Naive thymus-derived CD4-positive, alpha-beta T cell (primary cell): ENCODE results near the gene PTPN4. TPM values are rescaled to one million over a fixed set of nuclear protein-coding genes. Genes with fewer than 3 reads are reported as not detected.
A peak's percentile ranks its signal among the peaks of the same experiment; 100 is the strongest.

Experiments
- ATAC-seq: fragments of 150-1000 bp; cut with Tn5 transposase; 2 replicates; pipeline ENCODE4 v1.10.0; 2021; ENCODE audit warnings: mild to moderate bottlenecking, moderate library complexity
- CTCF ChIA-PET: fragments of 350-600 bp; sonication (Branson Sonifier 250); formaldehyde crosslinking; loops from one replicate; lab custom pipeline; 2021; ENCODE audit warnings: antibody characterized with exemption; lab: Charles Lee
- POLR2A ChIA-PET: fragments of 350-600 bp; sonication (Branson Sonifier 250); formaldehyde crosslinking; loops from one replicate; lab custom pipeline; 2021; ENCODE audit warnings: antibody characterized with exemption, inconsistent platforms; lab: Charles Lee
- DNase-seq, 9 donors: peaks; one replicate each; pipeline versions ENCODE4 v3.0.0 to v3.0.0-alpha.2; 2020 to 2022; ENCODE audit warnings: mixed read lengths in 1 of 9
- H3K27ac ChIP-seq: one replicate; pipeline ENCODE4 v1.7.0; 2013; ENCODE audit warnings: mild to moderate bottlenecking, low read depth, low read length, moderate library complexity
- H3K27me3 ChIP-seq, 2 donors: one replicate each; pipeline ENCODE4 v1.7.0; 2013; ENCODE audit warnings: low read length in 2 of 2, mild to moderate bottlenecking in 2 of 2, moderate library complexity in 2 of 2; ENCODE audit not compliant: control insufficient read depth in 2 of 2, insufficient read depth in 2 of 2
- H3K36me3 ChIP-seq, 3 experiments: 1 replicate in 2 of 3; 2 replicates in 1 of 3; pipeline ENCODE4 v1.7.0; 2013; ENCODE audit warnings: low read length in 3 of 3, mild to moderate bottlenecking in 3 of 3, moderate library complexity in 1 of 3; ENCODE audit not compliant: insufficient read depth in 3 of 3, control insufficient read depth in 2 of 3
- H3K4me1 ChIP-seq, 2 donors: one replicate each; pipeline ENCODE4 v1.7.0; 2013; ENCODE audit warnings: low read length in 2 of 2, mild to moderate bottlenecking in 2 of 2, moderate library complexity in 1 of 2; ENCODE audit not compliant: control insufficient read depth in 2 of 2, insufficient read depth in 2 of 2
- H3K4me3 ChIP-seq: 2 replicates; pipeline ENCODE4 v1.7.0; 2013; ENCODE audit warnings: mild to moderate bottlenecking, low read length
- H3K9me3 ChIP-seq, 3 experiments: 1 replicate in 2 of 3; 2 replicates in 1 of 3; pipeline ENCODE4 v1.7.0; 2013; ENCODE audit warnings: low read length in 3 of 3; ENCODE audit not compliant: control insufficient read depth in 2 of 3
- H3K27ac Mint-ChIP-seq, 9 donors: one replicate each; pipeline ENCODE4 v1.8.0; 2020 to 2022; ENCODE audit warnings: mixed read lengths in 9 of 9, mild to moderate bottlenecking in 8 of 9, moderate library complexity in 5 of 9, inconsistent platforms in 2 of 9
- H3K27me3 Mint-ChIP-seq, 5 donors: one replicate each; pipeline ENCODE4 v1.8.0; 2021 to 2022; ENCODE audit warnings: mixed read lengths in 5 of 5, mild to moderate bottlenecking in 1 of 5
- H3K36me3 Mint-ChIP-seq, 5 donors: one replicate each; pipeline ENCODE4 v1.8.0; 2020 to 2022; ENCODE audit warnings: mixed read lengths in 5 of 5, mild to moderate bottlenecking in 3 of 5, inconsistent platforms in 1 of 5
- H3K4me1 Mint-ChIP-seq, 7 donors: one replicate each; pipeline ENCODE4 v1.8.0; 2020 to 2022; ENCODE audit warnings: mixed read lengths in 7 of 7, mild to moderate bottlenecking in 3 of 7, inconsistent platforms in 1 of 7
- H3K4me3 Mint-ChIP-seq, 10 donors: one replicate each; pipeline ENCODE4 v1.8.0; 2020 to 2022; ENCODE audit warnings: mild to moderate bottlenecking in 10 of 10, mixed read lengths in 10 of 10, moderate library complexity in 6 of 10, inconsistent platforms in 2 of 10
- H3K9me3 Mint-ChIP-seq, 11 donors: one replicate each; pipeline ENCODE4 v1.8.0; 2020 to 2022; ENCODE audit warnings: mixed read lengths in 11 of 11, mild to moderate bottlenecking in 4 of 11, inconsistent platforms in 1 of 11, moderate library complexity in 1 of 11
- intact Hi-C, 2 donors: fragments of 100-400 bp; cut with micrococcal nuclease; formaldehyde crosslinking; loops; one replicate each; pipeline ENCODE4 v1.15.1; 2023
- polyA plus RNA-seq, 2 donors: library from polyadenylated mRNA; unstranded; fragments of 300-500 nt; fragmentation: Illumina TruSeq; gene quantifications; one replicate each; pipeline ENCODE4 v1.2.3, GENCODE V29; 2021
- total RNA-seq, 6 experiments: library from RNA in 5 of 6; stranded (reverse) in 5 of 6; gene quantifications; 1 replicate in 5 of 6; 2 replicates in 1 of 6; pipeline ENCODE4 v1.2.3 and lab custom pipeline; 2021 to 2026

PTPN4 gene
- total and polyA plus RNA-seq, 7 experiments from 2014 or later: 48.9 to 122 (median 76.7) TPM

DNA sequence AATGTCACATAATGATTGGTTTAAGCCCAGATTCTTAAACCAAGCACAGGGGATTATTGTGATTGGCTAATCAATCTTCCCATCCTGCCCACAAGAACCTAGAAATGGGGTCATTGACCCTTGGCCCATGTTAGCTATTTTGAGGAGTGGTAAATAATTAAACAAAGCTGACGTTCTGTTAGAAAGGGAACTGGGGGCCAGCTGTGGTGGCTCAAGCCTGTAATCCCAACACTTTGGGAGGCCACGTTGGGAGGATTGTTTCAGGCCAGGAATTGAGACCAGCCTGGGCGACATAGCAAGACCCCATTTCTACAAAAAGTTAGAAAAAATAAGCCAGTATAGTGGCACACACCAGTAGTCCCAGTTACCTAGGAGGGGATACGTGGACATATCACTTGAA is 37.8 kb upstream of the PTPN4 start:
- Mint-ChIP-seq H3K4me1 (peaks cover 0 to 5% (median 0%) of the 10 kb centered on the region in 7 donors), H3K4me3 (no peak overlapping the region), H3K36me3 (peaks cover 0 to 19% (median 6%) of the 10 kb centered on the region in 5 donors), H3K9me3 (no peaks in the 10 kb centered on the region), H3K27ac (no peak overlapping the region), H3K27me3 (no peaks in the 10 kb centered on the region)
- intact Hi-C loops: no loop called here
- DNase-seq (no peak), ATAC-seq (no peak)
- CTCF ChIA-PET: no interaction called here
- no peak overlapping the region for H3K27ac ChIP-seq
- no peaks in the 10 kb centered on the region for H3K4me1 ChIP-seq
- H3K4me3 ChIP-seq: no peak overlapping the region
- no peaks in the 10 kb centered on the region for H3K9me3 ChIP-seq
- no peaks in the 10 kb centered on the region for H3K27me3 ChIP-seq
- POLR2A ChIA-PET: no interaction called here
- H3K36me3 ChIP-seq: no peaks in the 10 kb centered on the region

DNA sequence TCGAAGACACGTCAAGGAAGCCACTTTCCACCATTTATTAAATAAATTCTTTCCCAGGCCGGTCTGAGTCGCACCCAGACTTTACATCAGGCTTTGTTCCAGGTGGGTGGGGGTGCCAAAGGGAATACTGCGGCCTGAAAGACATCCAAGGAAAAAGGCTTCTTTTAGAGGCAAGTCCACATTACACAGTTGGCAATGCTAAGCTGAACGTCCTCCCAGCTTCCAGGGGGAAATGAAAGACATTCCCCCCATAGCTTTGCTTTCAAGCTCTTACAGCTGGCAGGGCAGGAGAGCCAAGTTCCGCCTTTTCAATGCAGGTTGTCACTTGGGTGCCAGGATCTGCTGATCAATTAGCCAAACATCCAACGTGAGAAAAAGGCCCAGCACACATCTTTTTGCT is 36.5 kb upstream of the PTPN4 start:
- Histone ChIP-seq H3K36me3 (no peaks in the 10 kb centered on the region), H3K27me3 (no peaks in the 10 kb centered on the region), H3K4me3 (no peak overlapping the region), H3K4me1 (no peaks in the 10 kb centered on the region), H3K27ac (no peak overlapping the region), H3K9me3 (no peaks in the 10 kb centered on the region)
- H3K4me3 Mint-ChIP-seq: no peak overlapping the region
- peaks cover 0 to 19% (median 6%) of the 10 kb centered on the region in 5 donors for H3K36me3 Mint-ChIP-seq
- peaks cover 0 to 5% (median 0%) of the 10 kb centered on the region in 7 donors for H3K4me1 Mint-ChIP-seq
- POLR2A ChIA-PET: no interaction called here
- no peaks in the 10 kb centered on the region for H3K9me3 Mint-ChIP-seq
- DNase-seq: no peak
- H3K27ac Mint-ChIP-seq: no peak overlapping the region
- intact Hi-C loops: no loop called here
- peaks cover 0 to 8% (median 0%) of the 10 kb centered on the region in 5 donors for H3K27me3 Mint-ChIP-seq
- ATAC-seq: no peak
- CTCF ChIA-PET: no interaction called here

DNA sequence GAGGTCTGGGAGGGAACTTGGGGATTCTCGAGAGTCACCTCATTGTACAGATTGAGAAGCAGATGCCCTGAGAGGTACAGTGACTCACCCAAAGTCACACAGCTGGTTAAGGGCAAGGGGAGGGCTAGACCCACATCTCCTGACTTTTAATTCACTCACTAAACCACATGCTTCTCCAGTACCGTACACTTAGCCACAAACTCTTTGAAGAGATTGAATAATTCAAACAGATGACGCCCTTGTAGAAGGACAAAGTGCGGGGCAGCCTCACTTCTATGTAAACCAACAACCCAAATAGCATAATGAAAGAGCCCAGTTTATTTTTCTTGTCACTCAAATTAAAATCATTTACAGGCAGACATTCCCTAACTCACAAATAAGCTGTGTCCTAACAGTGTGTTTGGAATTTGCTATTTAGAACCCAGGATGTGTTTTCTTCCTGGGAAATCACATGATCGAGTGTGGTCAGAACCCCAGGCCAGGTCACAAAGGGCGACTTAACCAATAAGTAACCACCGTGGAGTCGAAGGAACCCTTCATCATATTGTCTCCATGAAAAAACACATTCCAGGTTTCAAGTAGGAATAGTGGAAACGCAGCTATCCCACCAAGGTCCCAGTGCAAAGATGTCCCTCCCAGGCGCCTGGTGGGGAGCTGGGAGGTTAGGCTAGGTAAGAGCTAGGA is 35.8 kb upstream of the PTPN4 start:
- Histone ChIP-seq H3K4me1 (no peaks in the 10 kb centered on the region), H3K27me3 (no peaks in the 10 kb centered on the region), H3K36me3 (no peaks in the 10 kb centered on the region), H3K27ac (no peak overlapping the region), H3K9me3 (no peaks in the 10 kb centered on the region), H3K4me3 (no peak overlapping the region)
- POLR2A ChIA-PET: no interaction called here
- peaks cover 0 to 10% (median 0%) of the 10 kb centered on the region in 5 donors for H3K27me3 Mint-ChIP-seq
- H3K36me3 Mint-ChIP-seq: peaks cover 0 to 18% (median 6%) of the 10 kb centered on the region in 5 donors
- no peak for ATAC-seq
- H3K4me1 Mint-ChIP-seq: peaks cover 0 to 5% (median 0%) of the 10 kb centered on the region in 7 donors
- H3K9me3 Mint-ChIP-seq: no peaks in the 10 kb centered on the region
- intact Hi-C loops: no loop called here
- DNase-seq: no peak
- no peak overlapping the region for H3K4me3 Mint-ChIP-seq
- CTCF ChIA-PET: no interaction called here
- H3K27ac Mint-ChIP-seq: no peak overlapping the region

DNA sequence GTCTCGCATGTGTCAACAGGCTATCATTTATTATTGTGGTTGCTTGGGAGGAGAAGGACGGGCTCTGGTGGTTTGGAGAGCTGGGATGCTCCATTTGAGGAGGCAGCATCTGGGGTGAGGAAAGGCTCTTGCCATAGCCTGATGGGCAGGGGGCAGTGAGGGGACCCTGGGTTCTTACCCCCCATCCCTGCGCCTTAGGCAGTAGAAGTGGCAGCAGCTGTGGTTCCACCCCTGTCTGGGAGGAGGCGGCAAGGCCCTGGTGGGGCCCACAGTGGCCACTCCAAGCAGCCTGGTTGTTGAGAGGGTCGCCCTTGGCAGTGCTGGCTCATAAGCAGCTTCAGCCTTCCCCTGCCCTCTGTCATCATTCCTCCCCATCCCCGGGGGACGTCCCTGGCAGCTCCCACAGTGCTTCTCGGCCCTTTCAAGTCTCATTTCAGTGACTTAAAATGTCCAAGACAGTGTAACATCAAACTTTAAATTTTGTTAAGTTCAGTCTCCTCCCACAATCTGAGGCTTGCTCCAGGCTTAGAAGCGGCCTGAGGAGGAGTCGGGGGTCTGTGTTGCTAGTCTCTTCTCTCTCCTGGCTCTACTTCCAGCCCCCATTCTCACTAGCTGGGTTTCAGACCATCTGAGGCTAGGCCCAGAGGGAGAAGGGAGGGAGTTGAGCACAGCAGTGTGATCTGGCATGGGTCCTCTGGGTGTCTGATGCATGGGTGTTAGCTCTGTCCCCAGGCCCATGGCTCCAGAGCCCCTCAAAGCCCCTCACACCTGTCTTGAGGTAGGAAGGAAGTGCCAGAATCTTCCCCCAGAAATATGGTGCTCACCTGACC is 34.9 kb upstream of the PTPN4 start:
- POLR2A ChIA-PET: no interaction called here
- H3K4me1 ChIP-seq: no peaks in the 10 kb centered on the region
- Mint-ChIP-seq H3K4me3 (no peak overlapping the region), H3K9me3 (no peaks in the 10 kb centered on the region), H3K4me1 (peaks cover 0 to 5% (median 0%) of the 10 kb centered on the region in 7 donors), H3K27me3 (peaks cover 0 to 10% (median 0%) of the 10 kb centered on the region in 5 donors), H3K36me3 (peaks cover 0 to 15% (median 6%) of the 10 kb centered on the region in 5 donors), H3K27ac (no peak overlapping the region)
- ATAC-seq (peak; percentile 29), DNase-seq (no peak)
- no peak overlapping the region for H3K4me3 ChIP-seq
- no peaks in the 10 kb centered on the region for H3K36me3 ChIP-seq
- CTCF ChIA-PET: no interaction called here
- intact Hi-C loops: no loop called here
- no peaks in the 10 kb centered on the region for H3K9me3 ChIP-seq
- H3K27me3 ChIP-seq: no peaks in the 10 kb centered on the region
- no peak overlapping the region for H3K27ac ChIP-seq

DNA sequence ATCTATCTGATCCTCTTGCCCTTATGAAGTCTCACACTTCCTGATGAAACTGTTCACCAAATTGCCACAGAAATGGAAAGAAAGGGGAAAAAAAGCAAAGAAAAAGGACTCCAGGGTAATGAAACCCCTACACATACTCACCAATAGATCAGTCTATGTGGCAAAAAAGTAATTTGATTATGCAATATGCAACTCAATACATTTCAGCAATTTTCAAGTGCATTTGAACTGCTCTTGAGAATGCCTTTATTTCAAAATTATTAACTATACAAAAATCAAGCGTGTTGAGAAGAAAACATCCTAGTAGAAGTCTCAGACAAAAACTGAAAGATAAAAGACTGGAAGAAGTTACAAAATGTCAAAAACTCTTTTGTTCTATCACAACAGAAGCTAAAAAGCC is 32.2 kb upstream of the PTPN4 start:
- Histone ChIP-seq H3K36me3 (no peaks in the 10 kb centered on the region), H3K27me3 (no peaks in the 10 kb centered on the region), H3K4me1 (no peaks in the 10 kb centered on the region), H3K4me3 (no peak overlapping the region), H3K27ac (no peak overlapping the region), H3K9me3 (no peaks in the 10 kb centered on the region)
- DNase-seq (no peak), ATAC-seq (no peak)
- Mint-ChIP-seq H3K4me1 (peaks cover 0 to 5% (median 0%) of the 10 kb centered on the region in 7 donors), H3K27me3 (peaks cover 0 to 15% (median 0%) of the 10 kb centered on the region in 5 donors), H3K4me3 (no peak overlapping the region), H3K27ac (no peak overlapping the region), H3K9me3 (no peaks in the 10 kb centered on the region), H3K36me3 (peaks cover 0 to 6% (median 0%) of the 10 kb centered on the region in 5 donors)
- CTCF ChIA-PET: no interaction called here
- intact Hi-C loops: no loop called here
- POLR2A ChIA-PET: no interaction called here

DNA sequence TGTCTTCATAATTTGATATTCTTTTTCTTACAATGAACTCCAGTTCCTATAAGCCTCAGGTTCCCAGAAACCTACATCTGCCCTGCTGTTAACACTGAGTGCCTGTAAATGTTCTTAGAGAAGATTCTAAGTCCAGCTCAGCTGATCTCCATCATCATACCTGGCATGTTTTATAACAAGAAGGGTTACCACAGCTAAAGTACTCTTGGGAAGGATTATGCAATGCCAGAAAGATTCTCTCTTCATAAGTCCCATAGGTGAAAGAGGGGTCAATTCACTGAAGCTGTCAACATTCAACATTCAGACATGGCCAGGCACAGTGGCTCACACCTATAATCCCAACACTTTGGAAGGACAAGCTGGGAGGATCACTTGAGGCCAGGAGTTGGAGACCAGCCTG is 31.3 kb upstream of the PTPN4 start:
- CTCF ChIA-PET: interaction anchor here (0.9 kb wide), 1 partner anchor 25 kb away, joined by 3 read pairs; no protein-coding TSS in a partner anchor
- Mint-ChIP-seq H3K27ac (peak overlapping the region in 1 of 9 donors; percentile 17), H3K36me3 (peaks cover 0 to 6% (median 0%) of the 10 kb centered on the region in 5 donors), H3K4me1 (peaks cover 0 to 5% (median 0%) of the 10 kb centered on the region in 7 donors), H3K27me3 (peaks cover 0 to 15% (median 0%) of the 10 kb centered on the region in 5 donors), H3K4me3 (no peak overlapping the region), H3K9me3 (no peaks in the 10 kb centered on the region)
- intact Hi-C loops: no loop called here
- no peak for DNase-seq
- no peaks in the 10 kb centered on the region for H3K36me3 ChIP-seq
- POLR2A ChIA-PET: no interaction called here
- H3K9me3 ChIP-seq: no peaks in the 10 kb centered on the region
- no peaks in the 10 kb centered on the region for H3K27me3 ChIP-seq
- no peak overlapping the region for H3K4me3 ChIP-seq
- H3K4me1 ChIP-seq: no peaks in the 10 kb centered on the region
- no peak for ATAC-seq
- H3K27ac ChIP-seq: no peak overlapping the region
